GM12801 (cell line): ENCODE measurements around the gene ANKRD11.

Experiments used
- TF ChIP-seq, protein P1 (sequence below): IDR thresholded peaks from one replicate; pipeline ENCODE4 v1.5.1; 2011; ENCODE audit warnings: control low read depth; ENCODE audit not compliant: insufficient read length; ENCODE audit errors: extremely low read depth

The ANKRD11 gene

DNA sequence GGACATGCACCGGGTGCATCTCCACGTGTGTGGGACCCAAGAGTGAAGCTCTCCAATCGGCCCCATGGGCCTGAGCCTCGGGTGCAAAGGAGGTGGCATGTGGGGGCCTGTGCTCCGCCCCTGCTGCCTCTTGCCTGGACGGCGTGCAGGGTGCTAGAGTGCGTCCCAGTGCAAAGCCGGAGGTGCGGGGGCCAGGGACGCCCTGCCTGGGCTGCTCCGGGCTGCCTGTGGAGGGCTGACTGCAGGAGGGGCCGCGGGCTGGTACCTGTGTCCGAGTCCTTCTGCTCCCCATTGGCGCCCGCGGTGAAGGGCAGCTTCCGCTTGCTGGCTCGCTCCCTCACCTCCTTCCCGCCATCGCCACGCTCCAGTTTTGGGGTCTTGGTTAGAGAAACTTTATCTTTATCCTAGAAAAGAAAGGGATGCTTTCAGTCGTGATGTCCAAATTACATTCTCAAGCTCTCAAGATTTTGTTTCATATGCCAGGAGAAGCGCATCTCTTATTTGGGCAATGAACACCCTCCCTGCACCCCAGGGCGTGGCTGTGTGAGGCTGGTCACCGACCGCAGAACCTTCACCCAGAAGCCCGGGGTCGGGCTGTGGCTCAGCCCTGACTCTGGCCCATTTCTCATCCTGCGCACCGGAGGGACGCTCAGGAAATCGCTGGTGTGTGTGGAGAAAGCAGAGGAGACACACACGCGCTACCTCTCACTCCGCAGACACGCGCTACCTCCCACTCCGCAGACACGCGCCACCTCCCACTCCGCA is 185.2 kb downstream of the ANKRD11 start:
- TF ChIP-seq, protein P1, sequence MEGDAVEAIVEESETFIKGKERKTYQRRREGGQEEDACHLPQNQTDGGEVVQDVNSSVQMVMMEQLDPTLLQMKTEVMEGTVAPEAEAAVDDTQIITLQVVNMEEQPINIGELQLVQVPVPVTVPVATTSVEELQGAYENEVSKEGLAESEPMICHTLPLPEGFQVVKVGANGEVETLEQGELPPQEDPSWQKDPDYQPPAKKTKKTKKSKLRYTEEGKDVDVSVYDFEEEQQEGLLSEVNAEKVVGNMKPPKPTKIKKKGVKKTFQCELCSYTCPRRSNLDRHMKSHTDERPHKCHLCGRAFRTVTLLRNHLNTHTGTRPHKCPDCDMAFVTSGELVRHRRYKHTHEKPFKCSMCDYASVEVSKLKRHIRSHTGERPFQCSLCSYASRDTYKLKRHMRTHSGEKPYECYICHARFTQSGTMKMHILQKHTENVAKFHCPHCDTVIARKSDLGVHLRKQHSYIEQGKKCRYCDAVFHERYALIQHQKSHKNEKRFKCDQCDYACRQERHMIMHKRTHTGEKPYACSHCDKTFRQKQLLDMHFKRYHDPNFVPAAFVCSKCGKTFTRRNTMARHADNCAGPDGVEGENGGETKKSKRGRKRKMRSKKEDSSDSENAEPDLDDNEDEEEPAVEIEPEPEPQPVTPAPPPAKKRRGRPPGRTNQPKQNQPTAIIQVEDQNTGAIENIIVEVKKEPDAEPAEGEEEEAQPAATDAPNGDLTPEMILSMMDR, result no peak

- TF ChIP-seq, protein P1, result no peak
These were observed 186.0 kb downstream of the ANKRD11 start for GRCh38 chr16:89304181-89304851.

DNA sequence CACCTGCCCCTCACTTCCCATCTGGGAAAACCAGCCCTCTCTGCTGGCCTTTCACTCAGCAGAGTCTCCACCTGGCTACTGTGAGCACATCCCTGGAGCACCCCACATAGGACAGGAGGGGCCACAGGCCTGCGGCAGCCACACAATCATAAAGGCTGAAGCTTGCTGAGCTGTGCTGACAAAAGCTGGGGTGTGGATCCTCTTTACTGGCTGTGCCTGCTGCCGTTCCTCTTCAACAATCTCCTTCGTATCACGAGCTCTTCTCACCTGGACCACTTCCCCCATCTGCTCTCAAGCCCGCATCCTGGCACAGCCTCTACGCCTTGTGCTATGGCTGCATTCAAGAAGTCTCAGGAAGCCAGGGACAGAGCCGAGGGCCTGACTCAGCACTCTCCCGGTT is 186.7 kb downstream of the ANKRD11 start:
- TF ChIP-seq, protein P1, result no peak

GRCh38 chr16:89300976-89301360 is 189.4 kb downstream of the ANKRD11 start:
- TF ChIP-seq, protein P1, result no peak

DNA sequence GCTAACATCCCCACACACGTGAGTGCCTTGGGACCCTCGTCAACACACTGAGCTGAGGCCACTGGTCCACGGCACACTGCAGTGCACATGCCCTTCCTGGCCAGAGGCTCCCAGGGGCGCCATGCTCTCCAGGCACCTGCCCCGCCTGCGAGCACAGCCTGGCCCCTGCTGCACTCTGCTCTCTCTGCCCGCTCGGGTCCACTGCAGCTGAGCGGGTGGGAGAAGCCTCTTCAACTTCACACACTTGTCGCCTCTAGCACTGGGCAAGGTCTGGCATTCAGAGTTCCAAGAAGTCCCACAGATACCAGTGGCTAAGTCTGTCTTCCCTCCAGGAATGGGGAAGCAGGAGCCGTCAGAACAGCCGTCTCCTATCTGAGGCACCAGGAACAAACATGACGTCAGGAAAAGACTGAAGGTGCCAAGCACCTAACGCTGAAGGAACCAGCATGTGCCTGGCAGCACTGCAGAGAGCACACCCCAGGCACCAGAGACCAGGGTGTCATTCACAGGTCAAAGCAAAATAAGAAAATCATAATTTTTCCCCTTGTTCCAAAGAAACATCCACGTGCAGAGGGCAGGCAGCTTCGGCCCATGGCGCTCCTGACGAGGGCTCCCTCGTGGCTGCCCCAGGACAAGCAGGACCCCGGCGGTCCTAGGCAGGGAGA is 189.9 kb downstream of the ANKRD11 start:
- TF ChIP-seq, protein P1, result no peak

DNA sequence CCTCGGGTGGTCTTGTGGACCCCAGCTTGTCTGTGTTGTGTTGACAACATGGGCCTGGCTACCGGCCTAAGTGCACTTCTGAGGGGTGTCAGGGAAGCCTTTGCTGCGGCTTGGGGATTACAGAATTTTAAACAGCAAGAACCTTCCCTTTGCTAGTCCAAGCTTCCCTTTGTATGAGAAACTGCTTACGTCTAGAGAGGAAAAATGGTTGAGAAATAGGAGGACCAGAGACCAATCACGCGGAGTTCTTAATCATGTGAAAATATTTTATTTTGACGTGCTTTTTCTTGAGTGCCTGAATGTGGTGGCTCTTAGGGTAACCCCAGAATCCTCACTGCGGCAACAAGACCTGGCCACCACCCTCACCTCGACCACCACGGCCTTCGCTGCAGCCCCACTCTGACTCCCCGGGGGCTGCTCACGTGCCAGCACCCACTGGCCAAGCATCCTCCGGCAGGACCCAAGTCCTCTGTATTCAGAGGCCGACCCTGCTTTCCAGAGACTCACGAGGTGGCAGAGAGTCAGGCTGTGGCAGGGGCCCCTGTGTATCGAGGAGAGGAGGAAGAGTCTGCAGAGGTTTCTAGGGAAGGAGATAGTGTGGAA is 191.6 kb downstream of the ANKRD11 start:
- TF ChIP-seq, protein P1, result no peak

GRCh38 chr16:89297910-89298545 is 192.3 kb downstream of the ANKRD11 start:
- TF ChIP-seq, protein P1, result no peak
